H54 (cell line): ENCODE measurements around the gene LRG1.
A peak's percentile ranks its signal among the peaks of the same experiment; 100 is the strongest.

Source experiments
- DNase-seq: peaks from one replicate; pipeline ENCODE4 v3.0.0; 2011; ENCODE audit warnings: low spot score, mixed read lengths; ENCODE audit not compliant: insufficient read length
- FAIRE-seq: peaks from 3 replicates; lab custom pipeline; 2011; peaks lifted over from hg19 to GRCh38; lab: Jason Lieb, UNC
- POLR2A ChIP-seq: IDR thresholded peaks from 2 replicates; pipeline ENCODE4 v1.6.1; 2011; ENCODE audit warnings: low read depth, mild to moderate bottlenecking, low read length

Gene LRG1

GRCh38 chr19:4580021-4580901, 40.4 kb upstream of the LRG1 start:
- no peak for TF ChIP-seq POLR2A
- FAIRE-seq (no peak), DNase-seq (no peak)

DNA sequence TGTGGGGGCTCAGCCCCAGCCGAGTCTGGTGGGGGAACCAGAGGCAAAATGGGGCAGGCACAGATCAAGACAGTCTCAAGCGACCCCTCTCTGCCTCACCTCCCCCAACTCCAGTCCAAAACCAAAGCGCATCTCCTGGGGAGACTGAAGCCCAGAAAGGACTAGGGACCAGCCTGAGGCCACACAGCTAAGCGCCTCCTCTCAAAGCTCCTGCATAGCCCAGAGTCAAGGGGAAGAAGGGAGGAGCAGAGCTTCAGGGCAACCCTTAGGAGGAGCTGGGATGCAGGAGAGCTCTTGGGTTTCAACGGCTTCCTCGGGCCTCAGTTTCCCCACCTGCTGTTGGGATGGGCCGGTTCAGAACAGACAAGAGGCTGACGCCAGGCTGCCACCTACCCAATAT, 39.6 kb upstream of the LRG1 start:
- no peak for TF ChIP-seq POLR2A
- FAIRE-seq: no peak
- no peak for DNase-seq

- TF ChIP-seq POLR2A: no peak
- FAIRE-seq: no peak
- DNase-seq: no peak
These were observed 38.9 kb upstream of the LRG1 start for GRCh38 chr19:4578552-4579248.

GRCh38 chr19:4577020-4577782, 37.4 kb upstream of the LRG1 start:
- FAIRE-seq: no peak
- TF ChIP-seq POLR2A: no peak
- peak; percentile 87 for DNase-seq

DNA sequence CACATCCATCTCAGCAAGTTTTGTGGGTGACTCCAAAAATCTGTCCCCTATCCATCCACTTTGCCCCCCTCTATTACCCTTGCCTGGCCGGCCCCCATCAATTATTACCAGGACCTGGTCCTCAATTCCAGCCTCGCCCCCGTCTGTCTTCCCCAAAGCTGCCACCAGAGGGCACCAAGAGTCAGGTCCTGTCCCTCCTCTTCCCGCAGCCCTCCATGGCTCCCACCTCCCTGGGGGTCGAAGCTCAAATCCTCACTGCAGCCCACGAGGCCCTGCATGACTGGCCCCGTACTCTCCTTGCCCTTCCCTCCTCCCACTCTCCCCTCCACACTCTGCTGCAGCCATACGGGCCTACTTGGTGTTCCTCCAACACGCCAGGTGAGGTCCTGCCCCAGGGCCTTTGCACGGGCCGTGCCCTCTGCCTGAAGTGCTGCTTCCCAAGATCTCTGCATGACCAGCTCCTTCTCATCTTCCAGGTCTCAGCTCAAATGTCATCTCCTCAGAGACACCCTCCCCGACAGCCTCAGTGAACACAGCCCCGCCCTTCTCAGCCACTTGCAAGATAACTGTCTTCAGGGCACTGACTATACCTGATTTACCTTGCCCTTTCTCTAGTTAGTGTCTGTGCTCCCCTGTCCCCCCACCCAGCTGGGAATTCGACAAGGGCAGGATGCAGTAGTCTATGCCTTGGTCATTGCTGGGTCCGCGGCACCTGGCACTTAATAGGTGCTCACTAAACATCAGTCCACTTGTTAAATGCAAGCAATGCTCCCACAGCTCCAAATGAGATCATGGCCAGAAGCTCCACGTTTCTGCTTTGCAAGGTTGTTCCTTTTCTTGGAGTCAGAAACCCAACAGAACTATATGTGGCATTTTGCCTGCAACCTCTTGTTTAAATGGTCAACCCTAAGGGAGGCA, 36.4 kb upstream of the LRG1 start:
- no peak for FAIRE-seq
- TF ChIP-seq POLR2A: no peak
- peak; percentile 79 for DNase-seq

GRCh38 chr19:4575267-4576015, 35.6 kb upstream of the LRG1 start:
- no peak for TF ChIP-seq POLR2A
- DNase-seq: peak; percentile 98
- FAIRE-seq: peak; percentile 41

DNA sequence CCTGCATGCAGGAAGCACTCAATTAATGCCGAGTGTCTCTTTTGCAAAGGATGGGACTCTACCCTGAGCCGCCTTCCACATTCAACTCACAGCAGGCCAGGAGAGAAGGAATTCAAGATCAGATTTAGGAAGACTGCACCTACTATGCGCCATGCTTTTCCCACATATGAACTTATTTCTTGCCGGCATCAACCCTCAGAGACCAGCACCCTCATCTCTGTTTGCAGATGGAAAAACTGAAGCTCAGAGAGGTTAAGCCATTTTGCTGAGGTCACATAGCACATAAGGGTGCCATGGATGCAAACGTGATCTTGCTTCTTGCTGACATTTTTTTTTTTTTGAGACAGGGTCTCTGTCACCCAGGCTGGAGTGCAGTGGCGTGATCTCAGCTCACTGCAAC, 33.8 kb upstream of the LRG1 start:
- DNase-seq (no peak), FAIRE-seq (no peak)
- no peak for TF ChIP-seq POLR2A

DNA sequence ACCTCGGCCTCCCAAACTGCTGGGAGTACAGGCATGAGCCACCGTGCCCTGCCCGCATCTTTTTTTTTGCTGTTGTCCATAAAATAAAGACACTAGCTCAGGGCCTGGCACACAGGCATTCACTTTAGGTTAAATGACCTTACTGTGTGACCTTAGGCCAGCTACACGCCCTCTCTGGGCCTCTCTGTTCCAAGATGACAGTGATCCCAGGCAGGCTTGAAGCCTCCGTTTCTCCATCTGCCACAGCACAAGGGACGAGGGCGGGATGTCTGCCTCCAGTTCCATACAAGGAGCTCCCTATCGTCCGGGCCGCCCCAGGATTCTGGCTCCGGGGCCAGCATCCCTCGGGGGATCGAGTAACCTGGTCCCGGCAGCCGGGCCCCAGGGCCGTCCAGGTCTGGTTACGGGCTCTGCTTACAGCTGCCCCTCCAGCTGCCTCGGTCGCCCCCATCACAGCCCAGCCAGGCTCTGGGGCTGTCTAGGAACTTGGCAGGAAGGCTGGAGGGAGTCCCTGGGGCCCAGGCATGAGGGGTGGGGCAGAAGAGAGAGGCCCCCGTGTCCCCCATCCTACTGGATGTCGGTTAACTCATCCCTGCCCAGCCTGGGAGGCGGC, 31.6 kb upstream of the LRG1 start:
- no peak for TF ChIP-seq POLR2A
- FAIRE-seq (no peak), DNase-seq (no peak)

GRCh38 chr19:4570916-4571304, 31.1 kb upstream of the LRG1 start:
- no peak for TF ChIP-seq POLR2A
- no peak for DNase-seq
- FAIRE-seq: no peak

- no peak for FAIRE-seq
- no peak for DNase-seq
- TF ChIP-seq POLR2A: no peak
These were observed 30.6 kb upstream of the LRG1 start for GRCh38 chr19:4570402-4570801.

DNA sequence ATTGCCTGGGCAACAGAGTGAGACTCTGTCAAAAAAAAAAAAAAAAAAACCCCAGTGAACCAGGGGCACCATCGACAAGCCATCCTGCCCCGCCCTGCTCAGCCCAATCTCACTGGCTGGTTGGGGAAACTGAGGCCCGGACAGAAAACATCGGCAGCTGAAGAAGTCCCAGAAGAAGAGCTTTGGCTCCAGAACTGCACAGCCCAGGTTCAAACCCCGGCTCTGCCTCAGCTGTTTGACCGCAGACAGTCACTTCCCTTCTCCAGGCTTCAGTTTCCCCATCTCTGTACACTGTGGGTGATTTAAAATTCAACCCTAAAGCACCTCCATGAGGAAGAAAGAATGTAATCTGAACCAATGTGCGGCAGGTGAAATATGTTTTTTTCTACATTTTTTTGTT, 29.1 kb upstream of the LRG1 start:
- FAIRE-seq: no peak
- TF ChIP-seq POLR2A: no peak
- DNase-seq: no peak

DNA sequence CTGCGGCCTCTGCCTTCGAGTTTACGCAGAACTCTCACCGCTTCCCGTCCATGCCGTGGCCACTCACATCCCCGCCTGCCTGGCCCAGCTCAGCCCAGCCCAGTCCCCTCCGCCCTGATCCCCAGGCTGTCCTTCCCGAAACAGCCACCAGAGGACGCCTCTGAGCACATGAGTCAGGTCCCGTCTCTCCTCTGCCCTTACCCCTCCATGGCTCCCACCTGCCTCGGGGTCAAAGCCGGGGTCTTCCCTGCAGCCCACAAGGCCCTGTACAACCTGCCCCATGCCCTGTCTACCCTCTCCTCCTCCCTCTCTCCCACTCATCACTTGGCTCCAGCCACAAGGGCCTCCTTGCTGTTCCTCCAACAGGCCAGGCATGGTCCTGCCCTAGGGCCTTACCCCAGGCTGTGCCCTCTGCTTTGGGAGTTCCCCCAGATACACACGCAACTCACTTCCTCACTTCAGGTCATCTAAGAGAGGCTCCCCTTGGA, 27.8 kb upstream of the LRG1 start:
- FAIRE-seq: no peak
- no peak for TF ChIP-seq POLR2A
- no peak for DNase-seq
